Upper lobe of right lung (tissue), 1 donor: ENCODE results near the gene CCDC183. TPM values are rescaled to one million over a fixed set of nuclear protein-coding genes. Genes with fewer than 3 reads are reported as not detected.
"Not testable (repeated sequence)": the region's sequence is repeated elsewhere in the genome, so short reads cannot be mapped to it uniquely, and the experiment has no call there.

ENCODE experiments used
- ATAC-seq: fragments of 200-7000 bp; cut with Tn5 transposase; one replicate; pipeline ENCODE4 v1.9.1; 2020; ENCODE audit warnings: mild to moderate bottlenecking, moderate library complexity
- DNase-seq: peaks from one replicate; pipeline ENCODE4 v3.0.0-alpha.2; 2020
- H3K27ac ChIP-seq: fragments of 200-600 bp; one replicate; pipeline ENCODE4 v1.8.0; 2022
- H3K27me3 ChIP-seq: fragments of 200-600 bp; one replicate; pipeline ENCODE4 v1.8.0; 2022; ENCODE audit warnings: mild to moderate bottlenecking
- H3K36me3 ChIP-seq: fragments of 200-600 bp; one replicate; pipeline ENCODE4 v1.8.0; 2022
- H3K4me1 ChIP-seq: fragments of 200-600 bp; one replicate; pipeline ENCODE4 v1.8.0; 2022
- H3K4me3 ChIP-seq: fragments of 200-600 bp; one replicate; pipeline ENCODE4 v1.8.0; 2022; ENCODE audit warnings: mild to moderate bottlenecking
- H3K9me3 ChIP-seq: fragments of 200-600 bp; one replicate; pipeline ENCODE4 v1.8.0; 2022
- CTCF ChIP-seq: fragments of 200-600 bp; IDR thresholded peaks from one replicate; pipeline ENCODE4 v1.8.0; 2022; ENCODE audit warnings: antibody characterized with exemption
- intact Hi-C: fragments of 100-400 bp; cut with DNase I; formaldehyde crosslinking; loops from one replicate; pipeline ENCODE4 v1.11.0; 2022
- total RNA-seq: library from RNA; stranded (reverse); fragmentation: NEBNext Ultra II Directional; extraction: Animal tissue kit (Norgen Biotek cat#: 25700); gene quantifications from one replicate; pipeline ENCODE4 v1.2.1, GENCODE V29; 2021
- donor health status: DM: no; HTN: yes; CAD: no; lungs with severe emphysema.

CCDC183 gene
- total RNA-seq, 1 donor from 2014 or later, result 4.0 TPM

- ATAC-seq (no peak), DNase-seq (no peak)
- Histone ChIP-seq H3K4me1 (no peaks in the 10 kb centered on the region), H3K27me3 (no peaks in the 10 kb centered on the region), H3K4me3 (no peak overlapping the region), H3K9me3 (no peaks in the 10 kb centered on the region), H3K27ac (no peak overlapping the region), H3K36me3 (peaks cover 32% of the 10 kb centered on the region)
- TF ChIP-seq CTCF, result no peak
- intact Hi-C loops, result no loop called here
These were observed 39.2 kb downstream of the CCDC183 start for GRCh38 chr9:136835162-136835931.

GRCh38 chr9:136835932-136836904 is 40.1 kb downstream of the CCDC183 start:
- DNase-seq (no peak), ATAC-seq (no peak)
- no peaks in the 10 kb centered on the region for H3K9me3 ChIP-seq
- intact Hi-C loops, result no loop called here
- no peaks in the 10 kb centered on the region for H3K27me3 ChIP-seq
- no peak for TF ChIP-seq CTCF
- no peak overlapping the region for H3K4me3 ChIP-seq
- H3K36me3 ChIP-seq, result peaks cover 26% of the 10 kb centered on the region
- no peaks in the 10 kb centered on the region for H3K4me1 ChIP-seq
- no peak overlapping the region for H3K27ac ChIP-seq

GRCh38 chr9:136837146-136837855 is 41.2 kb downstream of the CCDC183 start:
- Histone ChIP-seq H3K27ac (no peak overlapping the region), H3K4me1 (peaks cover 9% of the 10 kb centered on the region), H3K27me3 (no peaks in the 10 kb centered on the region), H3K36me3 (peaks cover 26% of the 10 kb centered on the region), H3K4me3 (no peak overlapping the region), H3K9me3 (no peaks in the 10 kb centered on the region)
- DNase-seq (no peak), ATAC-seq (no peak)
- TF ChIP-seq CTCF, result no peak
- intact Hi-C loops, result no loop called here

GRCh38 chr9:136837856-136838277 is 41.7 kb downstream of the CCDC183 start:
- H3K27ac ChIP-seq, H3K27me3 ChIP-seq, DNase-seq, intact Hi-C loops, ATAC-seq, H3K9me3 ChIP-seq, H3K4me3 ChIP-seq: not testable (repeated sequence)
- peaks cover 14% of the 10 kb centered on the region for H3K4me1 ChIP-seq
- peaks cover 21% of the 10 kb centered on the region for H3K36me3 ChIP-seq

GRCh38 chr9:136838314-136839228 is 42.4 kb downstream of the CCDC183 start:
- intact Hi-C loops, result no loop called here
- Histone ChIP-seq H3K36me3 (peaks cover 21% of the 10 kb centered on the region), H3K27ac (no peak overlapping the region), H3K4me1 (peaks cover 21% of the 10 kb centered on the region), H3K4me3 (no peak overlapping the region), H3K9me3 (no peaks in the 10 kb centered on the region), H3K27me3 (peaks cover 6% of the 10 kb centered on the region)
- ATAC-seq (no peak), DNase-seq (no peak)
- no peak for TF ChIP-seq CTCF
